ENCODE data around the gene UBA52.
"Not testable (repeated sequence)": the region's sequence is repeated elsewhere in the genome, so short reads cannot be mapped to it uniquely, and the experiment has no call there.

UBA52 gene

GRCh38 chr19:18571564-18572344 is at the start of gene UBA52:
Gene UBA52 (plus strand): TSS chr19:18571857. CDS start chr19:18573301, 1,444 bp downstream.
- peak; percentile 90 to 94 for DNase-seq

DNA sequence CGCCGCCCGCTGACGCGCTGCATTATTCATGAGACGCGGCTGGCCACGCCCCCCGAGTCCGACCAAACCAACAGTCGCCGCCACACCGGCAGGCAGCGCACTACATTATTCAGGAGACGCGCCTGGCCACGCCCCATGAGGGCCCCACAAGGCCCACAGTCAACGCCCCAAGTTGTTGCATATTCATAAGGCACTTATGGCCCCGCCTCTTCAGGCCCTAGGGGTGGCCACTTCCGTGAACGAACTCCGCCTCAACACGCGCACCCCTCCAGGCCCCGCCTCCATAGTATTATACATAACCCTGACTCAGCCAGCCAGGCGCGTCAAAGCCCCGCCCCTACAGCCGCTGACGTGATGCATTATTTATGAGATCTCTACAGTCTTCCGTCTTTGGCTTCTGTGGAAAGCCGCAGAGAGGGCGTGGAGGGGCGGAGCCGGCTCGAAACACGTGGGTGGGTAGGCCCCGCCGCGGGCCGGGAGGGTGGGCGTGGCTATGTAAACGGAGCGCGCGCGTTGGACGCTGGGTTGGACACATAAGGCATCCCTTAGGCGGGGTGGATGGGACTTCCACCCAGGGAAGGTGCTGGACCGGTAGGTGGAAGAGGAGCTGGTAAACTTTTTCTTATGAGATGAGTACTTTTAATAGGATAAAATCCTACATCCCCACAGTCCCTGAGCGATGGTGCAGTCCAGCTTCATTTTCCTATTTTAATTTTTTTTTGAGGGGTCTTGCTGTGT is 49.4 kb upstream of the UBA52 start:
- peak; percentile 95 to 96 for DNase-seq

- not testable (repeated sequence) for DNase-seq
Measured at GRCh38 chr19:18522862-18523440, 48.7 kb upstream of the UBA52 start.

DNA sequence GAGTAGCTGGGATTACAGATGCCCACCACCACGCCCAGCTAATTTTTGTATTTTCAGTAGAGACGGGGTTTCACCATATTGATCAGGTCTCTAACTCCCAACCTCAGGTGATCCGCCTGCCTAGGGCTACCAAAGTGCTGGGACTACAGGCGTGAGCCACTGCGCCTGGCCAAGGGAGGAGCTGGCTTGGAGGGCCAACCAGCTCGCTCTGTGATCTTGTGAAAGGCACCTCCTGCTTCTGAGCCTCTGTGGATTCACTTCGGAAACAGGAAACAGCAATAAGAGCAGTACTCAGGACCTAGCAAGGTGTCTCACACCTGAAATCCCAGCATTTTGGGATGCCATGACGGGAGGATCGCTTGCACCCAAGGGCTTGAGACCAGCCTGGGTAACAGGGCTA is 47.8 kb upstream of the UBA52 start:
- no peak for DNase-seq

DNA sequence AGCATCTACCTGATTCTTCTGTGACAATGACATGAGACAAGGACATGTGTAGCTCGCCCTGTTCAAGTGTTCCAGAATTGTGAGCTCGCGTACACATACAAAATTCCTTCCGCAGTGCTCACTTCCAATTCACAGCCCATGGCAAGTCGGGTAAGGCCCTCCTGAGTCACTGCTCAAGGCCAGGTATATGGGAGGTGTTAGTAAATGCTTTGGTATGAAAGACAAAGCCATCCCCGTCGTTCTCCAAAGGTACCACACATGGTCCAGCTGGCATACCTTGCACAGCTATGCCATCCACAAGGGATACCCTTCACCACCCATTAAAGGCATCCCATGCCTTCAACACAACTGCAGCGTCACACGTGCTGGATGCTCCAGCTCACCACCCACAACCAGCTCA is 45.3 kb upstream of the UBA52 start:
- DNase-seq, result no peak

- no peak for DNase-seq
Measured at GRCh38 chr19:18529782-18530181, 41.9 kb upstream of the UBA52 start.

- no peak for DNase-seq
Measured at GRCh38 chr19:18531485-18531884, 40.2 kb upstream of the UBA52 start.

GRCh38 chr19:18532168-18532890 is 39.3 kb upstream of the UBA52 start:
- DNase-seq, result no peak

GRCh38 chr19:18533058-18533457 is 38.6 kb upstream of the UBA52 start:
- DNase-seq, result no peak

- DNase-seq, result no peak
Measured at GRCh38 chr19:18536475-18536874, 35.2 kb upstream of the UBA52 start.

GRCh38 chr19:18537431-18537830 is 34.2 kb upstream of the UBA52 start:
- DNase-seq, result no peak

GRCh38 chr19:18538115-18538514 is 33.5 kb upstream of the UBA52 start:
- DNase-seq, result no peak

DNA sequence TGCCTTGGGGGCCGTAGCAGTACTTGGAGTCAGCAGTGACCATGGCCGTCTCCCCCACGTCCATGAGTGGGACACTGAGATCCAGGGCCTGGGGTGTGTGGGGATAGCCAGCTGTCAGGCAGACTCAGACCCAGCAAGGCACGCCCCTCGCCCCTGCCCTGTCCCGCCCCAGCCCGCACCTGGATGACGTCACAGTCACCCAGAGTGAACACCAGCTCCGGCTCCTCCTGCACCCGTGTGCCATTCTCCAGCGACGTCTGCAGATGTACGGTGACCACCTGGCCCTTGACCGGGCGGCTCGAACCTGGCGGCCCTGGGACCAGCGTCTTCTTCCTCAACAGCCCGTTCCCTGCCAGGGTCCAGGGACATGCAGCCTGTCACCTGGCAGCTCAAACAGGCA is 32.3 kb upstream of the UBA52 start:
- no peak for DNase-seq

- DNase-seq, result not testable (repeated sequence)
Measured at GRCh38 chr19:18540200-18540599, 31.5 kb upstream of the UBA52 start.

DNA sequence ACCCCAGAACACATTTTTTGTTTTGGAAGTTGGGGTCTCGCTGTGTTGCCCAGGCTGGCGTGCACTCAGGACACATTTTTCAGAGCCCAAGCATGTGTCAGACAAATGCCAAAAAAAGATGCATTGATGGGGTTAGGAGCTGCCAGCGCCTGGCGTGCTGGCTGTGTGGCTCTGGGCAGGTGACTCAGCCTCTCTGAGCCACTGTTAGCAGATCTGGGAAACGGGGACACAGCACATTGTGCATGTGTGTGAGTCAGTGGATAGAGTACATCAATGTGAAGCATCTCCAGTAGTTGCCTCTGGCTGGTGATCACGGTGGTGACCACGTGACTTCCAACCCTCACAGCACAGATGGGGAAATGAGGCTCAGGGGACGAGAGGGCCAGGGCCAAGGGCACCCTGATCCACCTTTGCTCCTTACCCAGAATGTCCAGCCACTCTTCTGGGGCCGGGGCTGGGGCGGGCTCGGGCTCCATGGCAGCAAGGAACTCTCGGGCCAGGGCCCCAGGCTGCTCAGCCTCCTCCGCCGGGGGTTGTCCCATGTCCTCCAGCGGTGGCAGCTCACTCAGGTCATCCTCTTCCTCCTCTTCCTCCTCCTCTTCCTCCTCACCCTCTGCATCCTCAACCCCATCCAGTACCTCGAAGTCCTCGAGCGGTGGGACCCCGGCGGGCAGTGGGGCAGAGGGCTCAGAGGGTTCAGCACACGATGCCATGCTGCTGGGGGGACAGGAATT is 30.2 kb upstream of the UBA52 start:
- no peak for DNase-seq

GRCh38 chr19:18541992-18542940 is 29.4 kb upstream of the UBA52 start:
- DNase-seq, result no peak

DNA sequence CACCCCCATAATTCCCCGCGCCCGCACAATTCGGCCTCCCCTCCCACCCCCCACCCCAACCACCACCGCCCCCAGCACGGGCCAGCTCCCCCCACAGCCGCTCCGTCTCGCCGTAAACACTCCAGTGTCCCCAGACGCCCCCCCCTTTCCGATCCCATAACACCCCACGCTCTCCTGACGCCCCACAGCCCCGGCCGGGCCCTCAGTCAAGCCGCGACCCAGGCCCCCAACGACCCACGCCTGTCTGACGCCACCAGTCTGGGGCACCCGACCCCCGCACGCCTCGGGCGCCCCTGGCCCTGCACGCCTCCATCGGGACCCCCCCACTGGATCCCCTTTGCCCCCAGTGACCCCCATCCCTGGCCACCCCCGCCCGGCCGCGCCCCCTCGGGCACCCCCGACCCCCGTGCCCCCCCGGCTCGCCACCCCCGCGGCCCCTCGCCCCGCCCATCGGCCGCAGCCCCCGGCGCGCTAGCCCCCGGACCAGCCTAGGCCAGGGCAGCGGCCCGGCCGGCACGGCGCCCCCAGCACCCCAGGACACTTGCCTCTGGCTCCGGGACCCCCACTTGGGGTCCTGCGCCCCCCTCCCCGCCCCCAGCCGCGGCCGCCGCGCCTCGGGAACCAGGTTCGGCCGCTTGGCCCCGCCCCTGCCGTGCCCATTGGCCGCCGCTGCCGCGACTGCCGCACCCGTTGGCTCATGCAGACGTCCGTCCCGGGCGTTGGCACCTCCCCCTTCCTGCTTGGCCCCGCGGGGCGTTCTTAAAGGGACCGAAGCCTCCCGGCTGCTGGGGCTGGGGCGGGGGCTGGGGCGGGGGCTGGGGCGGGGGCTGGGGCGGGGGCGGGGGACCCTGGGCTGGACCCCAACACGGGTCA is 28.5 kb upstream of the UBA52 start, which contains the start of gene FKBP8:
Gene FKBP8 (minus strand): TSS at position 633 of the 873 bp plus-strand sequence. CDS start 1,603 bp downstream, outside the sequence.
- peak; percentile 58 to 81 for DNase-seq

DNA sequence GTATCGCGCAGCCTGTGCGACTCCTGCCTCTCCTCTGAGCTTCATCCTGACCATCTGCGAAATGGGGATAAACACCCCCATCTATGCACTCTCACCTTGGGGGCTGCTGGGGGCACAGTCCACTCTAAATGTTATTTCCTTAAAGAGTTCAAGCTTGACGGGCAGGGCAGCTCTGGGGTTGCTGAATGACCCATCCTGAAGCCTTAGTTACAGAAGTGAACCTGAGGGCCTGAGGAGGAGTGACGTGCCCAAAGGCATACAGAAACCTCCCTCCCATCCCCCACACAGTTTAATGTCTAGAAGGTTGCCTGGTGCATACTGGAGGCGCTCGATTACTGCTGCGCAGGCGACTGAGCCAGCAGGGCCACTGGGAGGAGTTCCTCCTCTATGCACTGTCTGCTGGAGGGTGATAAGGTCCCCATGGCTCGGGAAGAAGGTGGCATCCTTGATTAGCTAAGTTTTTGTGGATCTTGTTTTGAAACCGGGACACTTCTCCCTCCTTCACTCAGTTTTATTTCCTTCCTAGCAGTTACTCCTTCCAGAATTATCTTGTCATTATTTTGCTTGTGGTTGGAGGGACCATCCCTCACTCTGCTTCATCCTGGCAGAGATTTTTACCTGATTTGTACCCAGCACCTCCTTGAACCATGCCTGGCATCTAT is 27.7 kb upstream of the UBA52 start:
- DNase-seq, result peak; percentile 21 to 31

- no peak for DNase-seq
Measured at GRCh38 chr19:18551631-18552030, 20.0 kb upstream of the UBA52 start.

Data from NCI-H1930 (cell line).